ENCODE data around the gene IFI35. TPM values are rescaled to one million over a fixed set of nuclear protein-coding genes. Genes with fewer than 3 reads are reported as not detected.
A peak's percentile ranks its signal among the peaks of the same experiment; 100 is the strongest.

The IFI35 gene
- total and polyA plus RNA-seq, 9 of the 15 experiments (the other 6 are each of a cell fraction or from before 2014, with no cell fraction given) = 4.4 to 13.1 (median 10.2) TPM

DNA sequence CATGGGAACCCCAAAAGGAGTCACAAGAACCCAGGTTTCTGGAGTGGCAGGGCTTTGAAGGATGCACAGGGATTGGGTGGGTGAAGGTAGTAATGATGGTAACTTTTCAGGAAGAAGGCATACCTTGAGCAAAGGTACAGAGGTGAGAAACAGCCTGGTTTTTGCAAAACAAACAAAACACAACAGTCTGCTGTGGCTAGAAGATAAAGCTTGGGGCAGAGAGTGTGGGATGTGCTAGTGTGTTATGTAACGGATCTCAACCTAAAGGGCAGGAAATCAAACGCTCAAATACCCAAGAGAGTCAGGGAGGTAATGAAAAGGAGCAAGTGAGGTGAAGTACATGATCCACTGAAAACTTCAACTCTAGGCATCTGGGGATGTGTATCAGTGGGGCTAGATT is 31.3 kb upstream of the IFI35 start:
- POLR2A ChIA-PET = no interaction called here
- TF ChIP-seq ARID1B (IDR thresholded peaks at IDR 0.05) = peak; percentile 35; the same call in 1 of the 2 replicates
- TF ChIP-seq, protein P1, sequence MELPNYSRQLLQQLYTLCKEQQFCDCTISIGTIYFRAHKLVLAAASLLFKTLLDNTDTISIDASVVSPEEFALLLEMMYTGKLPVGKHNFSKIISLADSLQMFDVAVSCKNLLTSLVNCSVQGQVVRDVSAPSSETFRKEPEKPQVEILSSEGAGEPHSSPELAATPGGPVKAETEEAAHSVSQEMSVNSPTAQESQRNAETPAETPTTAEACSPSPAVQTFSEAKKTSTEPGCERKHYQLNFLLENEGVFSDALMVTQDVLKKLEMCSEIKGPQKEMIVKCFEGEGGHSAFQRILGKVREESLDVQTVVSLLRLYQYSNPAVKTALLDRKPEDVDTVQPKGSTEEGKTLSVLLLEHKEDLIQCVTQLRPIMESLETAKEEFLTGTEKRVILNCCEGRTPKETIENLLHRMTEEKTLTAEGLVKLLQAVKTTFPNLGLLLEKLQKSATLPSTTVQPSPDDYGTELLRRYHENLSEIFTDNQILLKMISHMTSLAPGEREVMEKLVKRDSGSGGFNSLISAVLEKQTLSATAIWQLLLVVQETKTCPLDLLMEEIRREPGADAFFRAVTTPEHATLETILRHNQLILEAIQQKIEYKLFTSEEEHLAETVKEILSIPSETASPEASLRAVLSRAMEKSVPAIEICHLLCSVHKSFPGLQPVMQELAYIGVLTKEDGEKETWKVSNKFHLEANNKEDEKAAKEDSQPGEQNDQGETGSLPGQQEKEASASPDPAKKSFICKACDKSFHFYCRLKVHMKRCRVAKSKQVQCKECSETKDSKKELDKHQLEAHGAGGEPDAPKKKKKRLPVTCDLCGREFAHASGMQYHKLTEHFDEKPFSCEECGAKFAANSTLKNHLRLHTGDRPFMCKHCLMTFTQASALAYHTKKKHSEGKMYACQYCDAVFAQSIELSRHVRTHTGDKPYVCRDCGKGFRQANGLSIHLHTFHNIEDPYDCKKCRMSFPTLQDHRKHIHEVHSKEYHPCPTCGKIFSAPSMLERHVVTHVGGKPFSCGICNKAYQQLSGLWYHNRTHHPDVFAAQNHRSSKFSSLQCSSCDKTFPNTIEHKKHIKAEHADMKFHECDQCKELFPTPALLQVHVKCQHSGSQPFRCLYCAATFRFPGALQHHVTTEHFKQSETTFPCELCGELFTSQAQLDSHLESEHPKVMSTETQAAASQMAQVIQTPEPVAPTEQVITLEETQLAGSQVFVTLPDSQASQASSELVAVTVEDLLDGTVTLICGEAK (IDR thresholded peaks at IDR 0.05) = no peak
- TF ChIP-seq, protein P1 (CRISPR knock-in tag; IDR thresholded peaks at IDR 0.05) = no peak
- peak; percentile 27; the same call in 1 of the 2 replicates for TF ChIP-seq TCF3 (CRISPR knock-in tag; IDR thresholded peaks at IDR 0.05)
- peak; percentile 11; the same call in 1 of the 2 replicates for TF ChIP-seq TEAD4 (IDR thresholded peaks at IDR 0.05; ENCODE audit: low read length)
- TF ChIP-seq TEAD4 (CRISPR knock-in tag; IDR thresholded peaks at IDR 0.05; ENCODE audit: borderline replicate concordance) = no peak
- TF ChIP-seq CBFA2T3 (IDR thresholded peaks at IDR 0.05) = peak; percentile 55
- TF ChIP-seq ZNF561 (CRISPR knock-in tag; conservative IDR thresholded peaks at IDR 0.05) = no peak
- TF ChIP-seq, protein P2, sequence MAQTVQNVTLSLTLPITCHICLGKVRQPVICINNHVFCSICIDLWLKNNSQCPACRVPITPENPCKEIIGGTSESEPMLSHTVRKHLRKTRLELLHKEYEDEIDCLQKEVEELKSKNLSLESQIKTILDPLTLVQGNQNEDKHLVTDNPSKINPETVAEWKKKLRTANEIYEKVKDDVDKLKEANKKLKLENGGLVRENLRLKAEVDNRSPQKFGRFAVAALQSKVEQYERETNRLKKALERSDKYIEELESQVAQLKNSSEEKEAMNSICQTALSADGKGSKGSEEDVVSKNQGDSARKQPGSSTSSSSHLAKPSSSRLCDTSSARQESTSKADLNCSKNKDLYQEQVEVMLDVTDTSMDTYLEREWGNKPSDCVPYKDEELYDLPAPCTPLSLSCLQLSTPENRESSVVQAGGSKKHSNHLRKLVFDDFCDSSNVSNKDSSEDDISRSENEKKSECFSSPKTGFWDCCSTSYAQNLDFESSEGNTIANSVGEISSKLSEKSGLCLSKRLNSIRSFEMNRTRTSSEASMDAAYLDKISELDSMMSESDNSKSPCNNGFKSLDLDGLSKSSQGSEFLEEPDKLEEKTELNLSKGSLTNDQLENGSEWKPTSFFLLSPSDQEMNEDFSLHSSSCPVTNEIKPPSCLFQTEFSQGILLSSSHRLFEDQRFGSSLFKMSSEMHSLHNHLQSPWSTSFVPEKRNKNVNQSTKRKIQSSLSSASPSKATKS (CRISPR knock-in tag; IDR thresholded peaks at IDR 0.05) = no peak
- TF ChIP-seq TAL1 (IDR thresholded peaks at IDR 0.05) = peak; percentile 18; the same call in 1 of the 2 replicates
- Histone ChIP-seq H3K27ac (ENCODE audit: extremely low read depth, low read depth, low read length) (0 out of 3 replicates have a peak overlapping the region, but pooled peaks have one; percentile 3), H3K36me3 (ENCODE audit: control insufficient read depth, insufficient read depth, low read length) (0 out of 3 replicates have a peak, but pooled peaks cover 3% of the 10 kb centered on the region), H2AFZ (ENCODE audit: low read depth, low read length) (no peak overlapping the region), H3K4me2 (ENCODE audit: insufficient read depth, low read length) (no peak overlapping the region), H3K9ac (ENCODE audit: insufficient read depth in 1 of 2, low read depth in 2 of 2, low read length in 2 of 2) (no peak overlapping the region), H3K4me3 (no peak overlapping the region), H3K4me1 (replicated peaks in 1 of 2; ENCODE audit: control insufficient read depth in 2 of 2, insufficient read depth in 2 of 2, low read length in 2 of 2) (peaks cover 16 to 18% of the 10 kb centered on the region in 2 experiments; a peak in 4 of 5 replicates), H3K27me3 (ENCODE audit: control insufficient read depth in 2 of 2, insufficient read depth in 2 of 2, low read length in 2 of 2) (no peaks in the 10 kb centered on the region), H3K9me3 (replicated peaks; ENCODE audit: control insufficient read depth, insufficient read depth, low read depth, low read length) (no peaks in the 10 kb centered on the region), H3K79me2 (ENCODE audit: control insufficient read depth, insufficient read depth, low read length) (peaks cover 13% of the 10 kb centered on the region), H4K20me1 (replicated peaks; ENCODE audit: control insufficient read depth, insufficient read depth, low read length) (no peaks in the 10 kb centered on the region), H3K9me1 (ENCODE audit: control insufficient read depth, insufficient read depth, low read length) (no peaks in the 10 kb centered on the region)
- CTCF ChIA-PET (ENCODE audit: low intra/inter-chr PET ratio) = no interaction called here
- intact Hi-C loops (cut with micrococcal nuclease) = no loop called here
- 11% methylated on average over 2 of the region's 2 CpGs for WGBS (ENCODE audit: insufficient coverage, low coverage, missing lambda C conversion rate)
- peak; percentile 60 for FAIRE-seq
- BruUV-seq (replicated peaks) = no TSS peak
- peak; percentile 21 for ATAC-seq
- peak in 2 of 4 experiments; percentile 27 to 37 for DNase-seq (ENCODE audit: extremely low read depth in 1 of 4, low spot score in 3 of 4)
- in situ Hi-C loops (cut with MboI) = no loop called here
